CD4-positive, alpha-beta memory T cell (primary cell): ENCODE data around the gene LAMA3. TPM values are rescaled to one million over a fixed set of nuclear protein-coding genes. Genes with fewer than 3 reads are reported as not detected.

ENCODE experiments used
- CTCF ChIA-PET: fragments of 350-600 bp; sonication (Branson Sonifier 250); formaldehyde crosslinking; loops from one replicate; lab custom pipeline; 2021; ENCODE audit warnings: inconsistent platforms; ENCODE audit not compliant: partially characterized antibody; lab: Charles Lee
- POLR2A ChIA-PET: fragments of 350-600 bp; sonication (Branson Sonifier 250); formaldehyde crosslinking; loops from one replicate; lab custom pipeline; 2021; ENCODE audit not compliant: partially characterized antibody; lab: Charles Lee
- DNase-seq, 5 donors: peaks; one replicate each; pipeline versions ENCODE4 v3.0.0 to v3.0.0-alpha.2; 2020 to 2022; ENCODE audit warnings: mixed read lengths in 1 of 5
- H3K27ac ChIP-seq: one replicate; pipeline ENCODE4 v1.7.0; 2013; ENCODE audit warnings: low read depth, low read length
- H3K27me3 ChIP-seq: 2 replicates; pipeline ENCODE4 v1.7.0; 2013; ENCODE audit warnings: mild to moderate bottlenecking, low read length, moderate library complexity; ENCODE audit not compliant: insufficient read depth
- H3K36me3 ChIP-seq: 2 replicates; pipeline ENCODE4 v1.7.0; 2013; ENCODE audit warnings: mild to moderate bottlenecking, low read length, moderate library complexity; ENCODE audit not compliant: insufficient read depth
- H3K4me1 ChIP-seq: 2 replicates; pipeline ENCODE4 v1.7.0; 2013; ENCODE audit warnings: mild to moderate bottlenecking, low read length, moderate library complexity; ENCODE audit not compliant: insufficient read depth
- H3K4me3 ChIP-seq, 2 donors: one replicate each; pipeline ENCODE4 v1.7.0; 2013; ENCODE audit warnings: low read length in 2 of 2, mild to moderate bottlenecking in 1 of 2
- H3K9me3 ChIP-seq, 2 donors: one replicate each; pipeline ENCODE4 v1.7.0; 2013; ENCODE audit warnings: low read length in 2 of 2, control low read depth in 1 of 2; ENCODE audit not compliant: control insufficient read depth in 1 of 2
- H3K27ac Mint-ChIP-seq, 7 donors: one replicate each; pipeline ENCODE4 v1.8.0; 2020 to 2021; ENCODE audit warnings: mixed read lengths in 7 of 7, mild to moderate bottlenecking in 6 of 7, inconsistent platforms in 3 of 7, moderate library complexity in 3 of 7
- H3K27me3 Mint-ChIP-seq, 2 donors: one replicate each; pipeline ENCODE4 v1.8.0; 2020 to 2021; ENCODE audit warnings: mixed read lengths in 2 of 2
- H3K36me3 Mint-ChIP-seq, 2 donors: one replicate each; pipeline ENCODE4 v1.8.0; 2020 to 2021; ENCODE audit warnings: mixed read lengths in 2 of 2, inconsistent platforms in 1 of 2, mild to moderate bottlenecking in 1 of 2
- H3K4me1 Mint-ChIP-seq, 4 donors: one replicate each; pipeline ENCODE4 v1.8.0; 2020 to 2021; ENCODE audit warnings: mixed read lengths in 4 of 4, mild to moderate bottlenecking in 1 of 4
- H3K4me3 Mint-ChIP-seq, 8 donors: one replicate each; pipeline ENCODE4 v1.8.0; 2020 to 2021; ENCODE audit warnings: mixed read lengths in 8 of 8, mild to moderate bottlenecking in 7 of 8, moderate library complexity in 6 of 8, inconsistent platforms in 3 of 8
- H3K9me3 Mint-ChIP-seq, 8 donors: one replicate each; pipeline ENCODE4 v1.8.0; 2020 to 2021; ENCODE audit warnings: mixed read lengths in 8 of 8, mild to moderate bottlenecking in 5 of 8, inconsistent platforms in 3 of 8, moderate library complexity in 1 of 8
- intact Hi-C: fragments of 100-400 bp; cut with micrococcal nuclease; formaldehyde crosslinking; loops from one replicate; pipeline ENCODE4 v1.15.1; 2023
- polyA plus RNA-seq, 2 donors: library from polyadenylated mRNA; unstranded; fragments of 300-500 nt; fragmentation: Illumina TruSeq; gene quantifications; one replicate each; pipeline ENCODE4 v1.2.3, GENCODE V29; 2021
- total RNA-seq, 2 experiments: library from RNA; stranded (reverse); gene quantifications; one replicate each; pipeline ENCODE4 v1.2.3, GENCODE V29; 2021

Gene LAMA3
- total and polyA plus RNA-seq, 4 experiments from 2014 or later, result not detected

DNA sequence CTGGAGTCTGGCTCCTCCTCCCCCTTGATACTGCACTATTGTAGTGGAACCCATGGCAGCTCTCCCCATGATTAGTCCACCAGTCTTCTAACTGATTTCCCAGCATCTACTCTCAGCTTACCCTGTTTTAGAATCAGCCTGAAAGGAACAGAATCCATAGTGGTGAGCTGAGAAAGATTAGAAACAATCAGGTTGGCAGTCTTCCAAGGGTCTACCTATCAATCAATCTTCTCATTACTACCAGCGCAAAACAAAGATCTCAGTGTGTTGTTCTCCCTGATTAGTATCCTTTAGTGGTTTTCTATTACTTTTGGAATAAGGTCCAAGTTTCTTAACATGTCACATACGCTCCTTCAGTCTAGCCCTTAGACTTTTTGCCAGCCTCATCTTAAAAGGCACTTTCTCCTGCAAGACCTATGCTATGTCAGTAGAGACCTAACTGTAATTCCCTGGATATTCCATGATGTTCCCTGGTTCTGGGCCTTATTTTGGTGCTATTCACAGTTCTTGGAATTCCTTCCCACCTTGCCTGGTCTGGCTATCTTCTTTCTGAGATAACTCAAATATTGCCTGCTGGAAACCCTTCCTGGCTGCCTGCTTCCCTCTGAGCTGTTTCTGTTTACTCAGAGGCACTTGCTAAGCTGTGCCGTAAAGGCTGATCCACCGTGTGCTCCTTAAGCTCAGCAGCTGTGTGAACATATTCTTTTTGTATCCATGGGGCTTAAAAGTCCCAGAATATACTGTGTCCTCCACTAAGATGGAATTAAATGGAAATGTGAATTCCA lies 32.6 kb downstream of the LAMA3 start:
- Mint-ChIP-seq H3K4me3 (no peak overlapping the region), H3K4me1 (no peaks in the 10 kb centered on the region), H3K27ac (no peak overlapping the region), H3K36me3 (no peaks in the 10 kb centered on the region), H3K27me3 (peaks cover 11 to 13% of the 10 kb centered on the region in 2 donors), H3K9me3 (peaks cover 0 to 2% (median 0%) of the 10 kb centered on the region in 8 donors)
- H3K4me1 ChIP-seq, result no peaks in the 10 kb centered on the region
- intact Hi-C loops, result no loop called here
- ChIA-PET CTCF (interaction anchor here (1.2 kb wide), 1 partner anchor 19 kb away, joined by 3 read pairs; no protein-coding TSS in a partner anchor), POLR2A (no interaction called here)
- no peaks in the 10 kb centered on the region for H3K9me3 ChIP-seq
- no peaks in the 10 kb centered on the region for H3K27me3 ChIP-seq
- no peak overlapping the region for H3K27ac ChIP-seq
- H3K4me3 ChIP-seq, result no peak overlapping the region
- H3K36me3 ChIP-seq, result no peaks in the 10 kb centered on the region
- no peak for DNase-seq

DNA sequence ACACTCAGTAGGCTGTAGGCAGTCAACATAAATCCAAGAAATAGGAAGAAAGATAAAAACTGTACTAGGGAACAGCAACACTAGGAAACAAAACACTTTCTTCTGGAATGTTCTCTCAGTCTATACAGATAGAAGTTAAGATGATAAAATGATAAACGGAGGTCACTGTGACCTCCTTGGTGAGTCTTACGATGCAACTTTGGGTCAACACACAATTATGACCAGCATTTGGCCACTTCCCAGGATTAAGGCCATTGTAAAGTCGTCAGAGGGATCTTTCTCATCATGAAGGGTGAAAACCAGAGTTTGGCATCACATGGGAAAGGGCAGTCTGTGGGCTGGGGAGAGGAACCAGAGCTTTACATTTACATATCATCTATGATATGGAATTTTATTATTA lies 33.4 kb downstream of the LAMA3 start:
- Mint-ChIP-seq H3K36me3 (no peaks in the 10 kb centered on the region), H3K9me3 (peaks cover 0 to 2% (median 0%) of the 10 kb centered on the region in 8 donors), H3K27me3 (peaks cover 12 to 13% of the 10 kb centered on the region in 2 donors), H3K4me3 (no peak overlapping the region), H3K27ac (no peak overlapping the region), H3K4me1 (no peaks in the 10 kb centered on the region)
- H3K9me3 ChIP-seq, result no peaks in the 10 kb centered on the region
- ChIA-PET CTCF (interaction anchor here (1.2 kb wide), 1 partner anchor 20 kb away, joined by 3 read pairs; no protein-coding TSS in a partner anchor), POLR2A (no interaction called here)
- no peak for DNase-seq
- H3K36me3 ChIP-seq, result no peaks in the 10 kb centered on the region
- H3K4me1 ChIP-seq, result no peaks in the 10 kb centered on the region
- H3K27ac ChIP-seq, result no peak overlapping the region
- intact Hi-C loops, result no loop called here
- no peak overlapping the region for H3K4me3 ChIP-seq
- H3K27me3 ChIP-seq, result no peaks in the 10 kb centered on the region

DNA sequence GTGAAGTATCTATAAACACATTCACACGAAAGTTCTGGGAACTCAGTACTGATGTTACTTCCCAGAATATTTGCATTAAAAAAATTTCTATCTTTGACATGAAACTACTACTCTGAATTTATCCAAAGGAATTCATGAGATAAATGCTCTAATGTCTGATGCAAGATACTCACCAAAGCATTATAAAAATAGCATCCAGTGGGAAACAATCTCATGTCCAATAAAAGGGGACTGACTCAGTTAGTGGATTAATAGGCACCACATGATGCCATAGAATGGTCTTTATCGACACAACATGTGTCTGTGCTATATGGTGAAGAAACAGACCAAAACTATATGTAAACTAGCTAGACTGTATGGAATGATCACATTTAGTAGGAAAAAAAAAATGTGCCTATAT lies 33.9 kb downstream of the LAMA3 start:
- ChIA-PET CTCF (interaction anchor here (0.6 kb wide), 1 partner anchor 592 kb away, joined by 3 read pairs; no protein-coding TSS in a partner anchor), POLR2A (no interaction called here)
- DNase-seq, result no peak

DNA sequence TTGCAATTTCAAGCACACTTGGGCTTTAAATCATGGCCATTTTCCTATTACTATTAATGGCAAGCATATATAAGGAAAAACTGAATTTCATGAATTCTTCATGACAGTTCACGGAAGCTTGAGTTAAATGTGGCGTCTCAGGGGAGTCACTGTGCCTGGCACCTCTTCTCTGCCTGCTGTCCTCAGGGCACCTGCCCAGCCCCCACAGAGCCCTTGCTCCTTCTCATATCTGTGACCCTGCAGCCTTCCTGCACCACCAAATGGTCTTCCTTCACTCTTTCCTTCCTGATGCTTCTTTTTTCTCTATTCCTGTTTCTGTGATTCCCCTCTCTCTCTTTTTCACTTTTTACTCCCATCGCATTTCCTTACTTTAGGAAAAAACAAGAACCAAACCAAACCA lies 35.4 kb downstream of the LAMA3 start:
- no peak overlapping the region for H3K27ac Mint-ChIP-seq
- intact Hi-C loops, result no loop called here
- H3K36me3 Mint-ChIP-seq, result no peaks in the 10 kb centered on the region
- H3K27me3 Mint-ChIP-seq, result peaks cover 13 to 14% of the 10 kb centered on the region in 2 donors
- Histone ChIP-seq H3K4me1 (no peaks in the 10 kb centered on the region), H3K27me3 (no peaks in the 10 kb centered on the region), H3K27ac (no peak overlapping the region), H3K9me3 (no peaks in the 10 kb centered on the region), H3K4me3 (no peak overlapping the region), H3K36me3 (no peaks in the 10 kb centered on the region)
- no peak for DNase-seq
- ChIA-PET CTCF (interaction anchor here (1.6 kb wide), 1 partner anchor 194 kb away, joined by 5 read pairs; no protein-coding TSS in a partner anchor), POLR2A (no interaction called here)
- H3K9me3 Mint-ChIP-seq, result peaks cover 0 to 2% (median 0%) of the 10 kb centered on the region in 8 donors
- no peaks in the 10 kb centered on the region for H3K4me1 Mint-ChIP-seq
- no peak overlapping the region for H3K4me3 Mint-ChIP-seq

More for the DNA sequence above, 33.9 kb downstream of the LAMA3 start:
- no peaks in the 10 kb centered on the region for H3K4me1 Mint-ChIP-seq
- H3K27me3 Mint-ChIP-seq, result peaks cover 13% of the 10 kb centered on the region in 2 donors
- H3K4me1 ChIP-seq, result no peaks in the 10 kb centered on the region
- no peaks in the 10 kb centered on the region for H3K36me3 ChIP-seq
- no peak overlapping the region for H3K27ac Mint-ChIP-seq
- no peaks in the 10 kb centered on the region for H3K36me3 Mint-ChIP-seq
- intact Hi-C loops, result no loop called here
- no peaks in the 10 kb centered on the region for H3K27me3 ChIP-seq
- H3K27ac ChIP-seq, result no peak overlapping the region
- no peak overlapping the region for H3K4me3 ChIP-seq
- H3K9me3 Mint-ChIP-seq, result peaks cover 0 to 2% (median 0%) of the 10 kb centered on the region in 8 donors
- H3K9me3 ChIP-seq, result no peaks in the 10 kb centered on the region
- no peak overlapping the region for H3K4me3 Mint-ChIP-seq

DNA sequence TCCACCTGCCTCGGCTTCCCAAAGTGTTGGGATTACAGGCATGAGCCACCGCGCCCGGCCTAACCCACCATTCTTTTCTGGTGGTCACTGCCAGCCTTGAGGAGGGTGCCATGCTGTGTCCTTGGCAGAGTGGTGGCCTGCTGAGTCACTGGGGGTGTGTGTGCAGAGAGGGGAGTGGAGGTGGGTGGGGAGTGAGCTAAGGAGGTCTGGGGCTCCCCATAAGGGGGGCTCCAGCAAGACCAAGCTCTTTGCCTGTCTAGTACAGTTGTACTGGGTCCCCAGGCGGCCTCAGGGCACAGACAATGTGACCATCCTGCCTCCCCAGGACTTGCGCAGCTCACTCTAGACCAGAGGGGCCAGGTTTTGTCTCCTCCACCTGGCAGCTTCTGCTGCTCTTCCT lies 36.1 kb downstream of the LAMA3 start:
- Mint-ChIP-seq H3K4me1 (no peaks in the 10 kb centered on the region), H3K27me3 (peaks cover 13 to 15% of the 10 kb centered on the region in 2 donors), H3K27ac (peak overlapping the region in 1 of 7 donors; percentile 31), H3K4me3 (no peak overlapping the region), H3K9me3 (peaks cover 0 to 2% (median 0%) of the 10 kb centered on the region in 8 donors), H3K36me3 (no peaks in the 10 kb centered on the region)
- Histone ChIP-seq H3K4me1 (no peaks in the 10 kb centered on the region), H3K27ac (no peak overlapping the region), H3K27me3 (no peaks in the 10 kb centered on the region), H3K4me3 (no peak overlapping the region), H3K36me3 (no peaks in the 10 kb centered on the region), H3K9me3 (no peaks in the 10 kb centered on the region)
- intact Hi-C loops, result no loop called here
- POLR2A ChIA-PET, result no interaction called here
- CTCF ChIA-PET, result interaction anchor here (1.6 kb wide), 1 partner anchor 193 kb away, joined by 5 read pairs; no protein-coding TSS in a partner anchor
- no peak for DNase-seq

DNA sequence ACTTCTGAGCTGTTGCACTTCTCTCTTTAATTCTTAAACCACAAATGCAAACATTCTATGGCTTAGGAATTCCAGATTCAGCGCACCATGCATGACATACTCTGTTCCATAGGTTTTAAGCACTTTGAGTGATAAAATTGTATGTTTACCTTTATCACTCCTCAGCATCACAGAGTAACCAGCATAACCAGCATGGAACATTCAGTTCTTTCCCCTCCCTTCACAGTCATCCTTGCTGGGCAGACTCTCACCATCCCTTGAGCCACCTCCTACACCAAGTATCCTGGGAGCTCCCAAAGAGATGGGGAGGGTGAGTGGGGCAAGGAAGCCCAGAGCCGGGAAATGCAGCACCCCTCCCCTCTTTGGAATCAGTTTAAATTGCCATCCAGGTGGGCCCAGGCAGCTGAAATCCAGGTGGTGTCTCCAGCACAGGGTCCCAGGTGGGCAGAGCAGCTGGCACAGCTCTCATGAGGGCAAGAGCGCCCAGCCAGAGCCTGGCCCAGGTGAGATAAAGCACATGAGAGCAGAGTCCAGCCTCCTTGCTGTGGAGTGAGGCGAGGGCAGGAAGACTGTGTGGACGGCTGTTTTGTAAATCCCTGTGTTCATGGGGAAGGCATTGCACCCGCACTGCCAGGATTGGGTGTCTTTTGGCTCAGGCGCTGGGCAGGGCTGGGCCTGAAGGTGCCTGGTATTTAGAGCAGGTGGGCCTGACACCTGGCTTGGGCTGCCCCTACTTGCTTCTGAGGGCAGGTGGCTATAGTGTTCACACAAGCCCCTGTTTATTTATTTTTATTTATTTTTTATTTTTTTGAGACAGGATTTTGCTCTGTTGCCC lies 36.8 kb downstream of the LAMA3 start:
- intact Hi-C loops, result no loop called here
- Mint-ChIP-seq H3K9me3 (peaks cover 0 to 2% (median 0%) of the 10 kb centered on the region in 8 donors), H3K4me1 (no peaks in the 10 kb centered on the region), H3K4me3 (no peak overlapping the region), H3K27me3 (peaks cover 14 to 15% of the 10 kb centered on the region in 2 donors), H3K36me3 (no peaks in the 10 kb centered on the region), H3K27ac (no peak overlapping the region)
- no peaks in the 10 kb centered on the region for H3K36me3 ChIP-seq
- no peaks in the 10 kb centered on the region for H3K9me3 ChIP-seq
- ChIA-PET CTCF (interaction anchor here (1.0 to 1.6 kb wide), 2 partner anchors 31 to 192 kb away, joined by 3 to 5 read pairs; no protein-coding TSS in a partner anchor), POLR2A (no interaction called here)
- H3K4me3 ChIP-seq, result no peak overlapping the region
- no peak for DNase-seq
- H3K27me3 ChIP-seq, result no peaks in the 10 kb centered on the region
- H3K27ac ChIP-seq, result no peak overlapping the region
- H3K4me1 ChIP-seq, result no peaks in the 10 kb centered on the region
